ENCODE results near the gene IBA57. TPM values are rescaled to one million over a fixed set of nuclear protein-coding genes. Genes with fewer than 3 reads are reported as not detected.

Gene IBA57
- total and polyA plus RNA-seq, 2 experiments from 2014 or later: 4.7 to 5.0 TPM

- H3K9me3 ChIP-seq (ENCODE audit: low read depth): no peaks in the 10 kb centered on the region
- no peak overlapping the region for H3K27ac ChIP-seq
- no peaks in the 10 kb centered on the region for H3K9me2 ChIP-seq (replicated peaks; ENCODE audit: insufficient read depth)
- no peak overlapping the region for H2AFZ ChIP-seq
- H3K4me3 ChIP-seq: no peak overlapping the region
- TF ChIP-seq EZH2 (IDR thresholded peaks at IDR 0.05; ENCODE audit: borderline replicate concordance) (no peak), EZH2phosphoT487 (IDR thresholded peaks at IDR 0.05; ENCODE audit: low read depth, severe bottlenecking, unreplicated experiment) (no peak), CTCF (IDR thresholded peaks at IDR 0.05; ENCODE audit: poor library complexity) (no peak)
- no peaks in the 10 kb centered on the region for H3K79me2 ChIP-seq
- WGBS (ENCODE audit: low lambda C conversion rate, missing lambda C conversion rate): 78% methylated on average over 16 of the region's 16 CpGs
- no peaks in the 10 kb centered on the region for H3K27me3 ChIP-seq
- H3K36me3 ChIP-seq (replicated peaks; ENCODE audit: insufficient read depth, low read depth): no peaks in the 10 kb centered on the region
- peak; percentile 37 for DNase-seq (ENCODE audit: low spot score)
- H3K4me2 ChIP-seq: no peak overlapping the region
- peaks cover 21% of the 10 kb centered on the region for H3K4me1 ChIP-seq (ENCODE audit: insufficient read depth)
- H4K20me1 ChIP-seq (ENCODE audit: insufficient read depth, poor library complexity, severe bottlenecking): no peaks in the 10 kb centered on the region
Measured at GRCh38 chr1:228206582-228207351, 41.2 kb downstream of the IBA57 start.

- Histone ChIP-seq H3K27ac (no peak overlapping the region), H3K27me3 (no peaks in the 10 kb centered on the region), H2AFZ (no peak overlapping the region), H3K36me3 (replicated peaks; ENCODE audit: insufficient read depth, low read depth) (no peaks in the 10 kb centered on the region), H3K9me2 (replicated peaks; ENCODE audit: insufficient read depth) (no peaks in the 10 kb centered on the region), H4K20me1 (ENCODE audit: insufficient read depth, poor library complexity, severe bottlenecking) (no peaks in the 10 kb centered on the region), H3K79me2 (no peaks in the 10 kb centered on the region), H3K4me3 (no peak overlapping the region), H3K4me1 (ENCODE audit: insufficient read depth) (peaks cover 21% of the 10 kb centered on the region), H3K9me3 (ENCODE audit: low read depth) (no peaks in the 10 kb centered on the region), H3K4me2 (no peak overlapping the region)
- WGBS (ENCODE audit: low lambda C conversion rate, missing lambda C conversion rate): 100% methylated on average over 7 of the region's 8 CpGs
- no peak for DNase-seq (ENCODE audit: low spot score)
- no peak for TF ChIP-seq CTCF (IDR thresholded peaks at IDR 0.05; ENCODE audit: poor library complexity)
Measured at GRCh38 chr1:228207381-228207810, 41.8 kb downstream of the IBA57 start.

GRCh38 chr1:228207851-228208821, 42.5 kb downstream of the IBA57 start, which contains the start of gene OBSCN:
Gene OBSCN (plus strand): TSS chr1:228208044. CDS start chr1:228211784, 3,740 bp downstream.
- no peak within 1 kb of the TSS for H3K4me2 ChIP-seq
- DNase-seq (ENCODE audit: low spot score): no peak
- WGBS (ENCODE audit: low lambda C conversion rate, missing lambda C conversion rate): 83% methylated on average over 28 of the region's 30 CpGs
- H3K9me3 ChIP-seq (ENCODE audit: low read depth): no peaks in the 10 kb centered on the region
- TF ChIP-seq EZH2phosphoT487 (IDR thresholded peaks at IDR 0.05; ENCODE audit: low read depth, severe bottlenecking, unreplicated experiment) (no peak), CTCF (IDR thresholded peaks at IDR 0.05; ENCODE audit: poor library complexity) (no peak), EZH2 (IDR thresholded peaks at IDR 0.05; ENCODE audit: borderline replicate concordance) (no peak)
- H3K4me1 ChIP-seq (ENCODE audit: insufficient read depth): peaks cover 25% of the 10 kb centered on the region
- no peak within 1 kb of the TSS for H3K4me3 ChIP-seq
- H3K79me2 ChIP-seq: no peaks in the 10 kb centered on the region
- H3K27ac ChIP-seq: no peak within 1 kb of the TSS
- no peaks in the 10 kb centered on the region for H3K27me3 ChIP-seq
- no peaks in the 10 kb centered on the region for H3K9me2 ChIP-seq (replicated peaks; ENCODE audit: insufficient read depth)
- H3K36me3 ChIP-seq (replicated peaks; ENCODE audit: insufficient read depth, low read depth): no peaks in the 10 kb centered on the region
- H4K20me1 ChIP-seq (ENCODE audit: insufficient read depth, poor library complexity, severe bottlenecking): no peaks in the 10 kb centered on the region
- H2AFZ ChIP-seq: no peak within 1 kb of the TSS
